Liver (tissue), 9 donors: ENCODE measurements around the gene ZNF496. TPM values are rescaled to one million over a fixed set of nuclear protein-coding genes. Genes with fewer than 3 reads are reported as not detected.

Experiments
- DNase-seq: peaks from one replicate; pipeline ENCODE4 v3.0.0-alpha.2; 2017; ENCODE audit warnings: low spot score
- H3K27ac ChIP-seq, 2 donors: one replicate each; pipeline ENCODE4 v1.7.0; 2013; ENCODE audit warnings: inconsistent platforms in 2 of 2, low read length in 2 of 2, control low read depth in 1 of 2, low read depth in 1 of 2, mild to moderate bottlenecking in 1 of 2
- H3K27me3 ChIP-seq, 4 donors: one replicate each; pipeline versions ENCODE4 v1.6.1 to v1.7.0; 2013; ENCODE audit warnings: low read length in 3 of 4, inconsistent platforms in 1 of 4, mild to moderate bottlenecking in 1 of 4, moderate library complexity in 1 of 4; ENCODE audit not compliant: control insufficient read depth in 4 of 4, insufficient read depth in 4 of 4
- H3K36me3 ChIP-seq, 4 donors: one replicate each; pipeline versions ENCODE4 v1.6.1 to v1.7.0; 2013; ENCODE audit warnings: low read length in 3 of 4, mild to moderate bottlenecking in 3 of 4, low read depth in 1 of 4, moderate library complexity in 1 of 4; ENCODE audit not compliant: control insufficient read depth in 4 of 4, insufficient read depth in 3 of 4
- H3K4me1 ChIP-seq, 4 donors: one replicate each; pipeline versions ENCODE4 v1.6.1 to v1.7.0; 2013; ENCODE audit warnings: low read length in 3 of 4, mild to moderate bottlenecking in 3 of 4, moderate library complexity in 1 of 4; ENCODE audit not compliant: control insufficient read depth in 4 of 4, insufficient read depth in 4 of 4
- H3K4me3 ChIP-seq, 3 donors: one replicate each; pipeline versions ENCODE4 v1.6.1 to v1.7.0; 2013; ENCODE audit warnings: low read length in 3 of 3, control low read depth in 1 of 3, low read depth in 1 of 3, mild to moderate bottlenecking in 1 of 3
- H3K9ac ChIP-seq, 2 donors: one replicate each; pipeline ENCODE4 v1.7.0; 2013; ENCODE audit warnings: low read length in 2 of 2, mild to moderate bottlenecking in 2 of 2, moderate library complexity in 2 of 2, control low read depth in 1 of 2, low read depth in 1 of 2
- H3K9me3 ChIP-seq, 4 donors: one replicate each; pipeline versions ENCODE4 v1.6.1 to v1.7.0; 2013; ENCODE audit warnings: low read length in 3 of 4; ENCODE audit not compliant: control insufficient read depth in 4 of 4
- FOXA1 ChIP-seq: IDR thresholded peaks from 2 replicates; pipeline ENCODE4 v1.6.1; 2016; ENCODE audit warnings: antibody characterized with exemption
- FOXA2 ChIP-seq: IDR thresholded peaks from 2 replicates; pipeline ENCODE4 v1.6.1; 2016; ENCODE audit warnings: antibody characterized with exemption
- GABPA ChIP-seq, 2 donors: IDR thresholded peaks in 1 of 2; conservative IDR thresholded peaks in 1 of 2; 2 replicates each; pipeline ENCODE4 v1.6.1; 2016; ENCODE audit warnings: antibody characterized with exemption in 2 of 2, mild to moderate bottlenecking in 1 of 2, moderate library complexity in 1 of 2
- HNF4A ChIP-seq, 2 donors: conservative IDR thresholded peaks; 2 replicates each; pipeline ENCODE4 v1.6.1; 2016; ENCODE audit warnings: antibody characterized with exemption in 2 of 2, mild to moderate bottlenecking in 2 of 2
- JUND ChIP-seq, 2 donors: IDR thresholded peaks; 2 replicates each; pipeline ENCODE4 v1.6.1; 2016; ENCODE audit warnings: antibody characterized with exemption in 2 of 2
- NR2F2 ChIP-seq: IDR thresholded peaks from 2 replicates; pipeline ENCODE4 v1.6.1; 2016; ENCODE audit warnings: antibody characterized with exemption
- RAD21 ChIP-seq, 2 donors: IDR thresholded peaks; 2 replicates each; pipeline ENCODE4 v1.6.1; 2016; ENCODE audit warnings: antibody characterized with exemption in 2 of 2, mild to moderate bottlenecking in 2 of 2
- RXRA ChIP-seq, 2 donors: IDR thresholded peaks; 2 replicates each; pipeline ENCODE4 v1.6.1; 2017 to 2018; ENCODE audit warnings: antibody characterized with exemption in 2 of 2, mild to moderate bottlenecking in 1 of 2
- SP1 ChIP-seq: IDR thresholded peaks from 2 replicates; pipeline ENCODE4 v1.6.1; 2018; ENCODE audit warnings: antibody characterized with exemption, mild to moderate bottlenecking
- TAF1 ChIP-seq: conservative IDR thresholded peaks from 2 replicates; pipeline ENCODE4 v1.6.1; 2016; ENCODE audit warnings: antibody characterized with exemption, mild to moderate bottlenecking
- ZBTB33 ChIP-seq: IDR thresholded peaks from 2 replicates; pipeline ENCODE4 v1.6.1; 2016; ENCODE audit warnings: antibody characterized with exemption
- WGBS: extraction: QIAGEN DNeasy Blood & Tissue Kit; methylation state at CpG from one replicate; pipeline ENCODE4 v1.1.7; 2013; 5-methylcytosine and 5-hydroxymethylcytosine counted together
- polyA plus RNA-seq, 2 donors: library from polyadenylated mRNA; stranded (reverse) in 1 of 2; unstranded in 1 of 2; fragments of 200-250 nt in 1 of 2; fragments of >200 nt in 1 of 2; fragmentation: Nextera tagmentation in 1 of 2; extraction: Ambion mirVana in 1 of 2; gene quantifications; one replicate each; pipeline versions ENCODE4 v1.2.1 to v1.2.3, GENCODE V29; 2013 to 2015
- total RNA-seq, 2 donors: library from RNA; depleted of rRNA; stranded (reverse); fragments of >200 nt; gene quantifications; one replicate each; pipeline ENCODE4 v1.2.3, GENCODE V29; 2014
- TF ChIP-seq, protein P1 (sequence below): IDR thresholded peaks from 2 replicates; pipeline ENCODE4 v1.6.1; 2016; ENCODE audit warnings: antibody characterized with exemption, mild to moderate bottlenecking
- donor health status: healthy.
- donor health status: healthy.
- donor health status: healthy.
- donor health status: healthy.
- donor health status: healthy.

The ZNF496 gene
- total and polyA plus RNA-seq, 4 donors, result 0.93 to 7.5 (median 4.7) TPM

- WGBS, result 88% methylated on average over 7 of the region's 7 CpGs
- Histone ChIP-seq H3K4me3 (no peak overlapping the region), H3K27me3 (no peaks in the 10 kb centered on the region), H3K36me3 (peaks cover 2 to 29% (median 14%) of the 10 kb centered on the region in 4 donors), H3K9ac (no peak overlapping the region), H3K27ac (no peak overlapping the region), H3K4me1 (no peaks in the 10 kb centered on the region), H3K9me3 (no peaks in the 10 kb centered on the region)
- TF ChIP-seq JUND (IDR thresholded peaks at IDR 0.05), result no peak
- TF ChIP-seq TAF1, result no peak
- no peak for TF ChIP-seq RXRA (IDR thresholded peaks at IDR 0.05)
- no peak for TF ChIP-seq RAD21 (IDR thresholded peaks at IDR 0.05)
- no peak for TF ChIP-seq ZBTB33
- no peak for DNase-seq
These were observed 9.2 kb downstream of the ZNF496 start for GRCh38 chr1:247322442-247322841.

- TF ChIP-seq HNF4A (conservative IDR thresholded peaks at IDR 0.05), result no peak
- TF ChIP-seq TAF1, result no peak
- TF ChIP-seq RAD21 (IDR thresholded peaks at IDR 0.05), result no peak
- TF ChIP-seq NR2F2, result no peak
- TF ChIP-seq FOXA2, result no peak
- TF ChIP-seq ZBTB33, result no peak
- no peak for TF ChIP-seq RXRA (IDR thresholded peaks at IDR 0.05)
- no peak for TF ChIP-seq SP1
- TF ChIP-seq, protein P1, sequence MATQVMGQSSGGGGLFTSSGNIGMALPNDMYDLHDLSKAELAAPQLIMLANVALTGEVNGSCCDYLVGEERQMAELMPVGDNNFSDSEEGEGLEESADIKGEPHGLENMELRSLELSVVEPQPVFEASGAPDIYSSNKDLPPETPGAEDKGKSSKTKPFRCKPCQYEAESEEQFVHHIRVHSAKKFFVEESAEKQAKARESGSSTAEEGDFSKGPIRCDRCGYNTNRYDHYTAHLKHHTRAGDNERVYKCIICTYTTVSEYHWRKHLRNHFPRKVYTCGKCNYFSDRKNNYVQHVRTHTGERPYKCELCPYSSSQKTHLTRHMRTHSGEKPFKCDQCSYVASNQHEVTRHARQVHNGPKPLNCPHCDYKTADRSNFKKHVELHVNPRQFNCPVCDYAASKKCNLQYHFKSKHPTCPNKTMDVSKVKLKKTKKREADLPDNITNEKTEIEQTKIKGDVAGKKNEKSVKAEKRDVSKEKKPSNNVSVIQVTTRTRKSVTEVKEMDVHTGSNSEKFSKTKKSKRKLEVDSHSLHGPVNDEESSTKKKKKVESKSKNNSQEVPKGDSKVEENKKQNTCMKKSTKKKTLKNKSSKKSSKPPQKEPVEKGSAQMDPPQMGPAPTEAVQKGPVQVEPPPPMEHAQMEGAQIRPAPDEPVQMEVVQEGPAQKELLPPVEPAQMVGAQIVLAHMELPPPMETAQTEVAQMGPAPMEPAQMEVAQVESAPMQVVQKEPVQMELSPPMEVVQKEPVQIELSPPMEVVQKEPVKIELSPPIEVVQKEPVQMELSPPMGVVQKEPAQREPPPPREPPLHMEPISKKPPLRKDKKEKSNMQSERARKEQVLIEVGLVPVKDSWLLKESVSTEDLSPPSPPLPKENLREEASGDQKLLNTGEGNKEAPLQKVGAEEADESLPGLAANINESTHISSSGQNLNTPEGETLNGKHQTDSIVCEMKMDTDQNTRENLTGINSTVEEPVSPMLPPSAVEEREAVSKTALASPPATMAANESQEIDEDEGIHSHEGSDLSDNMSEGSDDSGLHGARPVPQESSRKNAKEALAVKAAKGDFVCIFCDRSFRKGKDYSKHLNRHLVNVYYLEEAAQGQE, result no peak
- TF ChIP-seq GABPA (IDR thresholded peaks at IDR 0.05 in 1 of 2, conservative IDR thresholded peaks at IDR 0.05 in 1 of 2), result no peak
- no peak for TF ChIP-seq FOXA1
- Histone ChIP-seq H3K36me3 (peaks cover 7 to 25% (median 9%) of the 10 kb centered on the region in 4 donors), H3K4me3 (no peak overlapping the region), H3K9ac (no peak overlapping the region), H3K27me3 (no peaks in the 10 kb centered on the region), H3K4me1 (no peaks in the 10 kb centered on the region), H3K27ac (no peak overlapping the region), H3K9me3 (no peaks in the 10 kb centered on the region)
- WGBS, result 82% methylated on average over 3 of the region's 3 CpGs
- DNase-seq, result no peak
These were observed 14.0 kb downstream of the ZNF496 start for GRCh38 chr1:247317702-247318101.
